DLD1 (cell line): Measurements from ENCODE around the gene THG1L.
"Not testable (repeated sequence)": the region's sequence is repeated elsewhere in the genome, so short reads cannot be mapped to it uniquely, and the experiment has no call there.

Experiments used
- in situ Hi-C: cut with HindIII; loops from 2 replicates; pipeline ENCODE4 v1.10.0; 2017; ENCODE audit warnings: low sequenced_read_pairs

Gene THG1L

GRCh38 chr5:157726607-157727006 lies 4.6 kb upstream of the THG1L start:
- in situ Hi-C loops, result not testable (repeated sequence)

DNA sequence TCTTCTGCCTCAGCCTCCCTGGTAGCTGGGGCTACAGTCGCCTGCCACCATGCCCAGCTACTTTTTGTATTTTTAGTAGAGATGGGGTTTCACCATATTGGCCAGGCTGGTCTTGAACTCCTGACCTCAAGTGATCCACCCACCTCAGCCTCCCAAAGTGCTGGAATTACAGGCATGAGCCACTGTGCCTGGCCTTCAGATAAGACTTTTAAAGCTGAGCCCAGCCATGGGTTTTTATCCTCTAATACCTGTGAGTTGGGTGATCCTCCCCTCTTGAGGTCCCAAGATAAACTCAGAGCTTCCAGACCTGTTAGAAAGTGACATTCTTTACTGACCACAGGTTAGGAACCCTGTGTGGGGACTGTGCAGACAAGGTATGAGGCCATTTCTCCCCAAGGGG lies 3.4 kb upstream of the THG1L start:
- in situ Hi-C loops, result not testable (repeated sequence)

DNA sequence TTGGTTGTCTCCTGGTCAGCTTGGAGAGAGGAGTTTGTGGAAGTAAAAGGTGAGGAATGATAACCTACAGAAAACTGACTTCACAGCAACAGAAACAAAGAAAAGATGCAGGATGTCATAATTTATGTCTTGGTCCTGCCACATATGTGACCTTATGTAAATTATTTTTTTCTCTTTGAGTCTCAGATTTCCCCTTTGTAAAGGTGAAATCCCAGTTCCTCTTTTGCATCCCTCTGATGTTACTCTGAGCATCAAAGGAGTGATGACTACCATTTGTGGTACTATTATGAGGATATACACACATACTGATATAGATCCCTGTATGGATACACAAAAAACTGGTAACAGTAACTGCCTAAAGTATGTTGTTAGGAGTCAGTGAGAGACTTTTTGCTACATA lies 1.4 kb upstream of the THG1L start:
- in situ Hi-C loops, result no loop called here

DNA sequence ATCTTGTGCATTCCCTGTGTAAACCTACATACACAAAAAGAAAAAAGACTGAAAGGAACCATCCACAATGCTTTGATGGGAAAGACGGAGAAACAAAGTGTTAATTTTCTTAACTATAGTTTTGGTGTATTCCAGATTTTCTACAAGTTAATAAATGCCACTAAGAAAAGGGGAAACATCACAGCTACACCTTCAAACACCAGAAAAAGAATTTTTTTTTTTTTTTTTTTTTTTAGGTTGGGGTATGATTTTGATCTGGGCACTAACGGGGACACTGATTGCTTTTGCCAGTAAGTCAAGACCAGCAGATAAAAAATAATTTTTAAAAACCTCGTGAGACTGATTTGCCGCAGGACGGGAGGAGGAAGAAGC lies 334 bp upstream of the THG1L start:
- in situ Hi-C loops, result no loop called here

DNA sequence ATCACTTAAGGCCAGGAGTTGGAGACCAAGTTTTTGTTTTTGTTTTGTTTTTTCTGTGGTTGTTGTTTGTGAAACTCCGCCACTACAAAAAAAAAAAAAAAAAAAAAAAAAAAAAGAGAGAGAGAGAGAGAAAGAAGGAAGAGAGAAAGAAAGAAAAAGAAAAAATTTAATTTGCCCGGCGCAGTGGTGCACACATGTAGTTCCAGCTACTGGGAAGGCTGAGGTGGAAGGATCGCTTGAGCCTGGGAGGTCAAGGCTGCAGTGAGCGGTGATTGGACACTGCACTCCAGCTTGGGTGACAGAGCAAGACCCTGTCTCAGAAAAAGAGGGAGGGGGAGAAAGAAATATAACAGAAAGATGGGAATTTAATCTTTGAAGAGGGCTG lies 902 bp downstream of the THG1L start:
- in situ Hi-C loops, result no loop called here

DNA sequence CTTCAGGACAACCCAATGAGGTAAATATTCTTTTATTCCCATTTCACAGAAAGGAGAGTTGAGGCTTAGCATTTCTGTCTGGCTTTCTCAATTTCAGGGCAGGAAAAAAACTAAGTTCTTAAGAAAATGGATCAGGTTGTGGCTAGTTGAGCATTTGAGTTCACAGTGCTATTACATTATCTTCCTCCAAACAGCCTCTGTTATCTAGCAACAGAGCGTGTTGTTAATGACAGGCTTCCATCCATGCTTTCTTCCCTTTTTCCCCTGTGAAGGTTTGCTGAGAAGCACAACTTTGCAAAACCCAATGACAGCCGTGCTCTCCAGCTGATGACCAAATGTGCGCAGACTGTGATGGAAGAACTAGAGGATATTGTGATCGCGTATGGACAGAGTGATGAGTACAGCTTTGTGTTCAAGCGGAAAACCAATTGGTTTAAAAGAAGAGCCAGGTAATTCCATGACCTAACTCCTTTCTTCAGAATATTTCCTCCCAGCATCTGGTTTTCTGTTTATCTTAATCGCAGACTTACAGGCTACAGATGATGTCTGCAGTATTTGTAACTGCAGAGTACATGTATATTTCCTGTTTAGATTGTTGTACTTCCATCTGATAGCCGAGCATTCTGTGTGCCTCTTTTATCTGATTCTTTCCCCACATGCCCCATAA lies 1.5 kb downstream of the THG1L start:
- in situ Hi-C loops, result no loop called here

DNA sequence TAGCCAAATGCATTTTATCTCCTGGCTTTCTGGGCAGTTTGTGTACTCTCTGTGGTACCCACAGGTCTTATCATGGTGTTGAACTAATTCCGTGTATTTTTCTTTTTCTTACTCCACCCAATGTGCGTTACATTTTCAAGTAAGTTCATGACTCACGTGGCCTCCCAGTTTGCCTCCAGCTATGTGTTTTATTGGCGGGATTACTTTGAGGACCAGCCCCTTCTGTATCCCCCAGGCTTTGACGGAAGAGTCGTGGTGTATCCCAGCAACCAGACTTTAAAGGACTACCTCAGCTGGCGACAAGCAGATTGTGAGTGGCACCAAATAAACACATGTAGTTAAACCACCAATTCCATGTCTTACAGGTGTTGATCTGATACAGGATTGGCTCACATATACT lies 3.2 kb downstream of the THG1L start:
- in situ Hi-C loops, result no loop called here

DNA sequence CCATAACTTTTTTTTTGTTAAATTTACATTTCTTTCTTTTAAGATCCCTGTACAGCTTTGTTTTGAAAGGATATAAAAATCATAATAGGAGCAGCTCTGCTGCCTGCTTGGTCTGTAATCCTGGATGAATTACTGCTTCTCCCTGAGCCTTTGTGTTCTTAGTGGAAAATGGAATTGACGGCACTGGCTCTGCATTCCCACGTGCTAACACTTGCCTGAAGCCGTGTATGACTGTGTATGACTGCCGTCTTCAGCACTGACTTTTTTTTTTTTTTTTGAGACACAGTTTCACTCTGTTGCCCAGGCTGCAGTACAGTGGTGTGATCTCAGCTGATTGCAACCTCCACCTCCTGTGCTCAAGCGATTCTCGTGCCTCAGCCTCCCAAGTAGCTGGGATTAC lies 4.8 kb downstream of the THG1L start:
- in situ Hi-C loops, result no loop called here

DNA sequence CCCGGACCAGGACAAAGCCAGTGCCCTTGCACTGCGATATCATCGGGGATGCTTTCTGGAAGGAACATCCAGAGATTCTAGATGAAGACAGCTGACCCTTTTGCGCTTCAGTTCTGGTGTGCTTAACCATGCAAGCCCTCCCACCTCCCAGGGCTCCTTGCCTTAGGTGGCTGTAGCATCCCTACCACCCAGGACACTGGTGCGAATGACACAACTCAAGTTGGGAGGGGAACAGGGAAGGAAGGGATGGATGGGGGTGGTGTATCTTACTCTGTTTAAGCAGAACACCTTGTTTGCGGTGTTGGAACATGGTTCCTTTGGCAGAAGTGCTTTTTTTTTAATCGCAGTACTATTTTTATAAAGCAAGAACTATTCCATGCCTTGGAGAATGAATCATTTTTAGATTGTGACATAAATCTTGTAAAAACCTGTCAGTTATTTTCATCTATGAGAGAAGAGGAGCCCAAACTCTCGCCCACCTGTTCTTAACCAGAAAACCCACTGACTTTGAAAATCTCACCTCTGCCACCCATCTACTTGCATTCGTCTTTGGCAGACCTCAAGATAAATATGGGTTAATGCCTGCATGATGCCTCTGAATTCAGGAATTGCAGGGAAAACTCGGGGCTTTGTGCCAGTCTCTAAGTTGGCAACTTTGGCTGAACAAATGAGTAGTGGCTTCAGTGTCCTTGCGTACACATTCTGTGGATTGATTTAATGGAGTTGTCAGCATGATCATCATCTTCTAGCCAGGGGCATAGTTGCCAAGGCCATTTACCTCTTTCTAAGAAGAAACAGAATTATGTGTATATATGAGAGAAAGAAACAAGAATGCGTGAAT lies 8.4 kb downstream of the THG1L start:
- in situ Hi-C loops, result no loop called here

- in situ Hi-C loops, result no loop called here
Observed at GRCh38 chr5:157740229-157740610, 9.0 kb downstream of the THG1L start.

- in situ Hi-C loops, result no loop called here
Observed at GRCh38 chr5:157741131-157741530, 9.9 kb downstream of the THG1L start.

GRCh38 chr5:157743163-157744050 lies 12.2 kb downstream of the THG1L start, which contains the start of gene LSM11:
LSM11 (plus strand) TSS chr5:157743712; CDS start chr5:157743751, 39 bp downstream.
- in situ Hi-C loops, result no loop called here

DNA sequence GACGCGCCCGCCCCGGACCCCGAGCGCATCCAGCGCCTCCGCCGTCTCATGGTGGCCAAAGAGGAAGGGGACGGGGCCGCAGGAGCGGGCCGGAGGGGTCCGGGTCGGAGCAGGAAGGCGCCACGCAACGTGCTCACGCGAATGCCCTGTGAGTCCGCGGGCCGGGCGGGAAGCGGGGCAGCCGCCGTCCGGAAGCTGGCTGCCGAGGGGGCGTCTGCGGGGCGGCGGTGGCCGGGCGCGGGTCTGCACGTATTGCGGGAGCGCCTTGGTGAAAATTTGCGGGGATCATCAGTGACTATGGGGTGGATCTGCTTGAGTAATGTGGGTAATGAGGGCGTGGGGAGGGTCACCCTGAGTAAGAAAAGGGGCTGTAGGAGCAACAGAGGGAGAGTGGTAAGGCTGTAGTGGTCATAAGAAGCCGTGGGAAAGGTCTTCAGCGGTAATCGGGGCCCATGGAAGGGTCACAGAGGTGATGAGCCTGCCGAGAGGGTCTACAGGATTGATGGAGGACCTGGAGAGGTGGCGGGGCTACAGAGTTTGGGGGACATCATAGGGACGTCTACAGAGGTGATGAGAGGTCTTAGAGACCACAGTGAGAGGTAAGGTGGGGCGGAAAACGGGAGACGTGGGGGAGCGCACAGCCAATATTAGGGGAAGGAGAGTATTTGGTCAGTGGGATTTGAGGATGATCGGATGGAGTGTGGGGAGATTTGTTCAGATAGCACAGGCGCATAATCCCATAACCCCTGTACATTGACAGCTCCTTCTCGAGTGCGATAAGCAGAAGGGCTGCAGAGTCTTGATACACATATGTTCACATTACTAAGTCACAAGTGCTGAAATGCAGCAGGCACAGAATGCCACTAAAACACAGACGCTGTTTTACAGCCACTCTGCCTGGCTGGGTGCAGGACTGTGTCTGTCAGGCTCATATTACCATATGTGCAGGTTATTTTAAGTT lies 13.1 kb downstream of the THG1L start:
- in situ Hi-C loops, result no loop called here

DNA sequence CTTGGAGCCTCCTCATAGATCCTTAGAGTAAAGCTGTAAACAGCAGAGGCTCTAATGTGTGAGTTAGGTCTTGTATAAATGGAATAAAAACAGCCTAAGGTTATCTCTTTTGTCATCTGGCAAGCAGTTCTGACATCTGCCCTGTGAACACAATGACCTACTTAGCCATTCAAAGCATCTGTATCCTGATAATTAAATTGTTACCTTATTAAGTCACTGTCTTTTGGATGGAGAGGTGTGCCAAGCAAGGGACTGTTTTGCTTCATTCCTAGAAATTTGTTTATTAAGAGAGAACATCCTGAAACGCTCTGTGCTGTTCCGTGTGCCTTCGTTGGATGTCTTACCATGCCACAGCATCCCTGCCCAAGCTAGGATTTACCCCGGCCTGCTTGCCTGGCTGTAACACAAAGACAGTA lies 13.8 kb downstream of the THG1L start:
- in situ Hi-C loops, result no loop called here

DNA sequence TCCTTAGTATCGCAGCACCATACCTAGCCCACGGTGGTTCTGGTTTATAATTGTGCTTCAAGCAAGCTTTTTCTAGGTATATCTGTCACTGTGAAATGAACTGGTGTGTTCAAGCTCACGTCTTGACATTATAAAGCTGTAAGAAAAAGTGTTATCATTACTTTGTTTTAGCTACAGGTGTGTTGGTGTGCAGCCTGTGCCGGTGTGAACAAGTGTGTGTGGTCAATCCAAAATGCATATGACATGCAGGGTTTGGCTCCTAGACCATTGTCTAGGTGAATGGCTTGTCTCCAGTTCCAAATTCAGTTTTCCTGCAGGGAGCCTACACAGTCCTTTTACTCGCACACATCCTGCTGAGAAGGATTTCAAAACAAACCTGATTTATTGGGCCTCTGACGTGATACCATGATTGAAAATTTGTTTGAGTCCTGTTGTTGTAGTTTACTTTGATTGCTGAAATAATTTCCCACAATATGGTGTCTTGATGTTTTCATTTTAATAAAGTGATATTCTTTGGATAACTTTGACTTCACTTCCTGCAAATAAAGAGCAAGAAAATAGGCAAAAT lies 16.0 kb downstream of the THG1L start:
- in situ Hi-C loops, result no loop called here

DNA sequence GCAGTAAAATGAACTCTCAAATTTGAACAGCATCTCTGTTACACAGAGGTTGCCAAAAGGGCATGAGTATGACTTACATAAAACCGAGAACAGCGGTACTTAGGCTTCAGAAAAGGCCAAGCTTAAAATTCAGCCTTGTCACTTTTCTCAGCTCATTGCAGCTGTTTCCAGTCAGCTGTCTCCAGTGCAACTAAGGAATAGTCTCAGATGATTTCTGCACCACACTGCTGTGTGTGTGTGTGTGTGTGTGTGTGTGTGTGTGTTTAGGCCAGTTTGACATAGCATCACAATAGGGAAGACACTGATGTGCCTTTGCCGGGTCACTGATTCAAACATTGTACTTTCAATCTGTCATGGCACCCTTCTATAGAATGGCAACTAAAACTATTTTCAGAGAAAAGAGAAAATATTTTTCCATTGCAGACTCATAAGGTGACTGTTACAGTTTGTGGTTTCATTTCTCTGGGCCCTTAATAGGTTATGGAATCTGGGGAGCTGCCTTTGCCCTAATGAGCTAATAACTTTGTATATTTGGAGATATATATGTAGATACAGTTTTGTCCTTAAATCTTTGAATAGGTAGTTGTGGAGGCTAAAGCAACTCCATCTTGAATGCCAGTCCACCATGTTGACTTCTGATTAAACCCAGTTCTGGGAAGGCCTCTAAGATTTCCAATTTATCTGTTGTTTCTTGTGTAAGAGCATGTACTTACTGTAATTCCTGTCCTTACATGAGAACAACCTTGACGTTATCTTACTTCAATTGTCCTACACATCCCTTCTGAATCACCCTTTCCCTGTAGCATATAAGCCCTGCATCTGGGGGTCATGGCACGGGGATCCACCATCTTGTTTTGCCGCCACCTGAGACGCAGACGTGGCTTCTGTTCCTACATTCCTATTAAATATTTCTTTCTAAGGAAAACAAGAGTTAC lies 16.8 kb downstream of the THG1L start:
- in situ Hi-C loops, result no loop called here

GRCh38 chr5:157748760-157749461 lies 17.7 kb downstream of the THG1L start:
- in situ Hi-C loops, result no loop called here

GRCh38 chr5:157749462-157749799 lies 18.2 kb downstream of the THG1L start:
- in situ Hi-C loops, result no loop called here
